WERI-Rb-1 (cell line): Measurements from ENCODE around the gene PLCH1.

Experiments
- DNase-seq: peaks from one replicate; pipeline ENCODE4 v3.0.0-alpha.2; 2020
- H3K27ac ChIP-seq: fragments of 250-450 bp; sonication (Bioruptor Pico); 2 replicates; pipeline ENCODE4 v1.5.1; 2020; ENCODE audit warnings: mild to moderate bottlenecking, moderate library complexity
- H3K27me3 ChIP-seq: fragments of 250-450 bp; sonication (Bioruptor Pico); 2 replicates; pipeline ENCODE4 v1.5.1; 2021; ENCODE audit warnings: mild to moderate bottlenecking, low read depth, moderate library complexity; ENCODE audit not compliant: insufficient read depth, severe bottlenecking
- H3K36me3 ChIP-seq: fragments of 250-450 bp; sonication (Bioruptor Pico); 2 replicates; pipeline ENCODE4 v1.5.1; 2020; ENCODE audit warnings: mild to moderate bottlenecking, moderate library complexity
- H3K4me3 ChIP-seq: 2 replicates; pipeline ENCODE4 v1.5.1; 2011; ENCODE audit warnings: low read depth, mild to moderate bottlenecking, control low read depth, low read length
- H3K9me3 ChIP-seq: fragments of 250-450 bp; sonication (Bioruptor Pico); 2 replicates; pipeline ENCODE4 v1.5.1; 2021; ENCODE audit warnings: mild to moderate bottlenecking, moderate library complexity; ENCODE audit not compliant: severe bottlenecking
- TF ChIP-seq, protein P1 (sequence below): IDR thresholded peaks from 2 replicates; pipeline ENCODE4 v1.5.1; 2011; ENCODE audit warnings: low read depth, mild to moderate bottlenecking, control low read depth, inconsistent platforms, low read length

PLCH1 gene

DNA sequence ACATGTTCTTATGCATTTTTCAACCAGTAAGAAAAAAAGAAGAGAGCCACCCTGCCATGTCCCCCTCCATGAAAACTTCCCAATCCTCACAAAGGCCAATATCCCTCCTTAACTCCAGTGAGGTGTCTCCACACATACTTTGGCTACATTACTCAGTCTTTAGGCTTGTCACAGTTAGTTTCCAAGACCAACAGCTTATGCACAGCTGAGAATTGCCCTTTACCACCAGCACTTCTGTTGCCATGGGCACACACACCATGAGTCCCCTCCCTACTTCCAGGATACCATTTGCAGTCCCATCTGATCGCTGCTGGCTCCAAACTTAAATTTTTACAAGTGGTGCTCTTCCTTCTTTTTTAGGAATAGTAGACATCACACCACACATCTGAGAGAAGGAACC is 301.1 kb downstream of the PLCH1 start:
- no peaks in the 10 kb centered on the region for H3K9me3 ChIP-seq
- no peak for DNase-seq
- H3K4me3 ChIP-seq, result no peak overlapping the region
- no peak overlapping the region for H3K27ac ChIP-seq
- no peaks in the 10 kb centered on the region for H3K36me3 ChIP-seq
- no peaks in the 10 kb centered on the region for H3K27me3 ChIP-seq
- TF ChIP-seq, protein P1, sequence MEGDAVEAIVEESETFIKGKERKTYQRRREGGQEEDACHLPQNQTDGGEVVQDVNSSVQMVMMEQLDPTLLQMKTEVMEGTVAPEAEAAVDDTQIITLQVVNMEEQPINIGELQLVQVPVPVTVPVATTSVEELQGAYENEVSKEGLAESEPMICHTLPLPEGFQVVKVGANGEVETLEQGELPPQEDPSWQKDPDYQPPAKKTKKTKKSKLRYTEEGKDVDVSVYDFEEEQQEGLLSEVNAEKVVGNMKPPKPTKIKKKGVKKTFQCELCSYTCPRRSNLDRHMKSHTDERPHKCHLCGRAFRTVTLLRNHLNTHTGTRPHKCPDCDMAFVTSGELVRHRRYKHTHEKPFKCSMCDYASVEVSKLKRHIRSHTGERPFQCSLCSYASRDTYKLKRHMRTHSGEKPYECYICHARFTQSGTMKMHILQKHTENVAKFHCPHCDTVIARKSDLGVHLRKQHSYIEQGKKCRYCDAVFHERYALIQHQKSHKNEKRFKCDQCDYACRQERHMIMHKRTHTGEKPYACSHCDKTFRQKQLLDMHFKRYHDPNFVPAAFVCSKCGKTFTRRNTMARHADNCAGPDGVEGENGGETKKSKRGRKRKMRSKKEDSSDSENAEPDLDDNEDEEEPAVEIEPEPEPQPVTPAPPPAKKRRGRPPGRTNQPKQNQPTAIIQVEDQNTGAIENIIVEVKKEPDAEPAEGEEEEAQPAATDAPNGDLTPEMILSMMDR, result no peak

DNA sequence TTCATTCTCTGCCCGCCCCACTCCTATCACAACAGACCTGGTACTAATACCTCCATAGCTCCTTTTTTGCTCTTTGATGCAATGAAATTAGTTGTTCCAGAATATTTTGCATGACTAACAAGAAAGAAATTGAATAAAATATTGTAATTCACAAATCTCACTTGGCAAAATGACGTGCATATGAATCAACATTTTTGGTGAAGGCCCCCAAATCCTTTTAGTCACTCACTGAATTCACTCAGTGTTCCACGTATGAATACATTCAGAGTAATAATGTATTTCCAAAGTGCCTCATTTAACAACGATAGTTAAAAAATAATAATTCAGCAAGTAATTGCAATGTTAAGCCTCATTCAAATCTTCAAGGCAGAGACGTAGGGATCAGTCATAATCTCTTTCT is 302.8 kb downstream of the PLCH1 start:
- no peak overlapping the region for H3K4me3 ChIP-seq
- no peak overlapping the region for H3K27ac ChIP-seq
- TF ChIP-seq, protein P1, result no peak
- DNase-seq, result no peak
- no peaks in the 10 kb centered on the region for H3K9me3 ChIP-seq
- H3K27me3 ChIP-seq, result no peaks in the 10 kb centered on the region
- no peaks in the 10 kb centered on the region for H3K36me3 ChIP-seq

DNA sequence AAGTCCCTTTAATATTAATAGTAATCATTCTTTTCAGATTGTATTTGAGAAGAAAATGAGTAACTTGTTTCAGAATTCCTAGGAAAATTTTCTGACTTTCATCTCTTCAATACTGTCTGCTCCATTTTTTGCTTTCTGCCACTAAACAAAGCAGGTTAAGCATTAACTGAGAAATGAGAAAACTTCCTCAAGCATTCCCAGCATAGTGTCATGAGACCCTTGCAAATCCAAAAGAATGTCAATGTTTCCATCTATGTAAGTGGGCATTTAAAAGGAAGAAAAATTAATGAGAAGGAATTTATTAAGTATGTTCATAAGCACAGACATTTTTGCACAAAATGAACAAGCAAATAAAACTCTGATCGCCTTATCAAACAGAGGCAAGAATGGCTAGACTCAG is 303.4 kb downstream of the PLCH1 start:
- no peak for DNase-seq
- TF ChIP-seq, protein P1, result no peak

DNA sequence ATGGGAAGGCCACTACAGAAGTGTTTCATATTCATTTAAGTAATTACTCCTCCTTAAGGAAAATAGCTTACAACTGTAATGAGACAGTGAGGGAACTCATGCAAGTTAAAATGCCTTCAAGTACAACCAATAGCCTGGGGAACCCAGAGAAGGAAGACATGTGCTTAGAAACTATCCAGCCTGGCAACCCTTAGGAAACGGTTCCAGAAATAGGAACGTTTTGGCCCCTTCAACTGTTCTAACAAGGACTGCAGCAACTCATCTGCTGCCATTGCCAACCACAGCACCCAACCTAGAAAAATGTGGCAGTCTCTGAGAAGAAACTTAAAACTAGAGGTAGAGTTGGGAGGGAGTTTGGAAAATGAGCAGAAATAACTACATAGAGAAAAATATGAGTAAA is 303.8 kb downstream of the PLCH1 start:
- no peak overlapping the region for H3K4me3 ChIP-seq

More for the DNA sequence above, 303.4 kb downstream of the PLCH1 start:
- Histone ChIP-seq H3K27me3 (no peaks in the 10 kb centered on the region), H3K27ac (no peak overlapping the region), H3K4me3 (no peak overlapping the region), H3K9me3 (no peaks in the 10 kb centered on the region), H3K36me3 (no peaks in the 10 kb centered on the region)

DNA sequence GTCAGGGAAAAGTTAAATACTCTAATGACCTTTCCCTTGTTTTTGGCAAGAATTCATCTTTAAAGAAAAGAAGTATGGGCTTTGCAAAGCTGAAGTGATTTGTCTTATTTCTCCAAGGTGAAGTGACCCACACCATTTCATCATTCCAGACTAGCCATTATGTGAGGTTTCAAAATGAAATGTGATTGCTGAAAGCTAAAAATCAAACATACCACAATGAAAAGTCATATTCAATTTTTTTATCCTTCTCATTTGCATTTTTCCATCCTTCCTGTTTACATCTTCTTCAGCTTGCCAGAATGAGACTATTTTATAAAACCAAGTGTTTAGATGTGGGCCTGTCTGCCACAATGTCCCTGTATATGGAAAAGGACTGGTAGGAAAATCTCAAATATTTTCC is 309.1 kb downstream of the PLCH1 start:
- TF ChIP-seq, protein P1, result no peak

More for the DNA sequence above, 303.8 kb downstream of the PLCH1 start:
- Histone ChIP-seq H3K27me3 (no peaks in the 10 kb centered on the region), H3K36me3 (no peaks in the 10 kb centered on the region), H3K9me3 (no peaks in the 10 kb centered on the region), H3K27ac (no peak overlapping the region)
- DNase-seq, result no peak
- TF ChIP-seq, protein P1, result no peak

DNA sequence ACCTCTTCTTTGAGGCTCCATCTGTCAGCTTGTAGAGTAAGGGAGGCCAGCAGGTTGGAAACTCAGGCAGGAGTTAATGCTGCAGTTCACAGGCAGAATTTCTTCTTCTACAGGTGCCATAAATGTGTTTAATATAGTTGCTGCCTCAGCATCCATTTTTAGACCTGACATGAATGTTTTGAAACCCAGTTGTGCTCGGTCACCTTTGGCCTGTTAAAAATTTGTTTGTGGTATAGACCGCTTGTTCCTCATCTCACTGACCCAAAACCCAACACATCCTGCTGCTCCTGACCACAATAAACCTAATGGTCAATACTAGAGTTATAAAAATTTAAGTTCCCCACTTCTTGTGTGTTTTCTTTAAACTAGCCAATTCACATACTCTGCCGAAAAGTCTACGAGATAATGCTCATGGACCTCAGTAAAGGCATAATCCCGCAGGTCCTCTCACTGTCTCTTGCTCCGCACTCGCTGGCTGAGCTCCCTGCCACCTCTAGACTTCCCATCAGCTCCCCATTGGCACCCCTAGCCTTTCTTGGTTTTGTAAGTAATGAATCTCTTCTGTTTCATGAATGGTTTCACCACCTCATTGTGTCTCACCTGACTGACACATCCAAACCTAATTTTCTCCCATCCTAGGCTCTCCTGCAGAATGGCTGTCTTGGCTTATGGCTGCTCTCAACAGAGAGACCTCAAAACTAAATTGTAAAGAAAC is 312.9 kb downstream of the PLCH1 start:
- no peak overlapping the region for H3K4me3 ChIP-seq
- H3K9me3 ChIP-seq, result no peaks in the 10 kb centered on the region
- DNase-seq, result no peak
- TF ChIP-seq, protein P1, result no peak
- H3K36me3 ChIP-seq, result no peaks in the 10 kb centered on the region
- no peak overlapping the region for H3K27ac ChIP-seq
- H3K27me3 ChIP-seq, result no peaks in the 10 kb centered on the region

More for the DNA sequence above, 309.1 kb downstream of the PLCH1 start:
- no peaks in the 10 kb centered on the region for H3K36me3 ChIP-seq
- H3K27me3 ChIP-seq, result no peaks in the 10 kb centered on the region
- no peak overlapping the region for H3K4me3 ChIP-seq
- no peak overlapping the region for H3K27ac ChIP-seq
- no peak for DNase-seq
- H3K9me3 ChIP-seq, result no peaks in the 10 kb centered on the region
